Stimulated activated CD4-positive, alpha-beta T cell treated with anti-CD3 and anti-CD28 coated beads, Interleukin-12 subunit alpha, Interleukin-12 subunit beta, amount 100 ng/mL, for 4 hours (primary cell): ENCODE results near the gene RSRC2.
"Not testable (repeated sequence)": the region's sequence is repeated elsewhere in the genome, so short reads cannot be mapped to it uniquely, and the experiment has no call there.

ENCODE experiments used
- DNase-seq: peaks from one replicate; pipeline ENCODE4 v3.0.0-alpha.2; 2020

The RSRC2 gene, protein sequence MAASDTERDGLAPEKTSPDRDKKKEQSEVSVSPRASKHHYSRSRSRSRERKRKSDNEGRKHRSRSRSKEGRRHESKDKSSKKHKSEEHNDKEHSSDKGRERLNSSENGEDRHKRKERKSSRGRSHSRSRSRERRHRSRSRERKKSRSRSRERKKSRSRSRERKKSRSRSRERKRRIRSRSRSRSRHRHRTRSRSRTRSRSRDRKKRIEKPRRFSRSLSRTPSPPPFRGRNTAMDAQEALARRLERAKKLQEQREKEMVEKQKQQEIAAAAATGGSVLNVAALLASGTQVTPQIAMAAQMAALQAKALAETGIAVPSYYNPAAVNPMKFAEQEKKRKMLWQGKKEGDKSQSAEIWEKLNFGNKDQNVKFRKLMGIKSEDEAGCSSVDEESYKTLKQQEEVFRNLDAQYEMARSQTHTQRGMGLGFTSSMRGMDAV

GRCh38 chr12:122526683-122527477 lies at the start of gene RSRC2, which contains the start of gene KNTC1:
TSS of gene RSRC2 (minus strand) at chr12:122526936. CDS start at chr12:122526853, 83 bp downstream.
TSS of gene KNTC1 (plus strand) at chr12:122527249. CDS start at chr12:122530064, 2,815 bp downstream.
- DNase-seq = peak; percentile 91

DNA sequence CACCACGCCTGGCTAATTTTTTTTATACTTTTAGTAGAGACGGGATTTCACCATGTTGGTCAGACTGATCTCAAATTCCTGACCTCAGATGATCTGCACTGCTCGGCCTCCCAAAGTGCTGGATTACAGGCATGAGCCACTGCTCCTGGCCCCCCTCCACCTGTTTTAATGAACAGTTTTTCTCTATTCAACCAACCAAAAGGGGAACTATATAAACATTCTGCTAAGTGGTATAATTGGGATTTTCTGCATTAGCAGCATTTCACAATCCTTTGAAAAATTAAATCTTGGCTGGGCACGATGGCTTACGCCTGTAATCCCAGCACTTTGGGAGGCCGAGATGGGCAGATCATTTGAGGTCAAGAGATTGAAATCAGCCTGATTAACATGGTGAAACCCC lies 45.1 kb upstream of the RSRC2 start:
- no peak for DNase-seq

DNA sequence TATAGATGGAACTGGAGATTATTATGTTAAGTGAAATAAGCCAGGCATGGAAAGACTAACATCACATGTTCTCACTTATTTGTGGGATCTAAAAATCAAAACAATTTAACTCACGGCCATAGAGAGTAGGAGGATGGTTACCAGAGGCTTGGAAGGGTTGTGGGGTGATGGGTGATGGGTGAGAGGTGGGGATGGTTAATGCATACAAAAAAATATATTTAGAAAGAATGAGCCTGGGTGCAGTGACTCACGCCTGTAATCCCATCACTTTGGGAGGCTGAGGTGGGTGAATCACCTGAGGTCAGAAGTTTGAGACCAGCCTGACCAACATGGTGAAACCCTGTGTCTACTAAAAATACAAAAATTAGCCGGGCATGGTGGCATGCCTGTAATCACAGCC lies 43.3 kb upstream of the RSRC2 start:
- DNase-seq = not testable (repeated sequence)

- DNase-seq = no peak
Measured at GRCh38 chr12:122569288-122569687, 42.6 kb upstream of the RSRC2 start.

DNA sequence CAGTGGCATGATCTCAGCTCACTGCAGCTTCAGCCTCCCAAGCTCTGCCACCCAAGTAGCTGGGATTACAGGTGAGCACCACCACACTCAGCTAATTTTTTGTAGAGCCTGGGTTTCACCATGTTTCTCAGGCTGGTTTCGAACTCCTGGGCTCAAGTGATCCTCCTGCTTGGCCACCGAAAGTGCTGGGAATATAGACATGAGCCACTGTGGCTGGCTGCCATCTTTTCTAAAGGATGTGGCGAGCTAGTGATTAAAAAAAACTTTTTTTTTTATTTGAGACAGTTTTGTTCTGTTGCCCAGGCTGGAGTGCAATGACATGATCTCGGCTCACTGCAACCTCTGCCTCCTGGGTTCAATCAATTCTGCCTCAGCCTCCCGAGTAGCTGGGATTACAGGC lies 40.1 kb upstream of the RSRC2 start:
- not testable (repeated sequence) for DNase-seq

DNA sequence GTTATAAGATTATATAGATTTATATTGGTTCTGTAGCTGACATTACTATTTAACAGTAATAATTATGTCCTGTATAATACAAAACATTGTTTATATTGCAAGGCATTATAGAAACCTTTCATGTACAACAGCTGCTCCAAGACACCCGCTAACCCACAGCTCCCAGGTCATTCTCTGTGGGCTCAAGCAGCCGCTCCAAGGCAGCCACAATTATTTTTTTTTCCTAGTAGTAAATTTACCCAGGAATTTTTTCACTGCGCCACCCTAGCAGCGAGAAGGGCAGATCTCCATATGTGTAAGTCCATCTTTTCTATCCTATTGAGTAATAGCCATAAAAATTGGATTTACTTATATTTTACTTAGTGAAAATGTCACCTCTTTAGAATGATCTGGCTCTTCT lies 36.6 kb upstream of the RSRC2 start:
- no peak for DNase-seq

DNA sequence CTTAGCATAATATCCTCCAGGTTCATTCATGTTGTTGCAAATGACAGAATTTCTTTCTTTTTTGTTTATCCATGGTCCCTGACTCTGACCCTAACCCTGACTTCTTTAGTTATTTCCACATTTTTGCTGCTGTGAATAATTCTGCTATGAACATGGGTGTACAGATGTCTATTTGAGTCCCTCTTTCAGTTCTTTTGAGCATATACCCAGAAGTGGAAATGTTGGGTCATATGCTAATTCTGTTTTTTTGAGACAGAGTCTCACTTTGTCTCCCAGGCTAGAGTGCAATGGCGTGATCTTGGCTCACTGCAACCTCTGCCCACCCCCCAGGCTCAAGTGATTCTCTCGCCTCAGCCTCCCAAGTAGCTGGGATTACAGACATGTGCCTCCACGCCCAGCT lies 33.4 kb upstream of the RSRC2 start:
- DNase-seq = no peak

DNA sequence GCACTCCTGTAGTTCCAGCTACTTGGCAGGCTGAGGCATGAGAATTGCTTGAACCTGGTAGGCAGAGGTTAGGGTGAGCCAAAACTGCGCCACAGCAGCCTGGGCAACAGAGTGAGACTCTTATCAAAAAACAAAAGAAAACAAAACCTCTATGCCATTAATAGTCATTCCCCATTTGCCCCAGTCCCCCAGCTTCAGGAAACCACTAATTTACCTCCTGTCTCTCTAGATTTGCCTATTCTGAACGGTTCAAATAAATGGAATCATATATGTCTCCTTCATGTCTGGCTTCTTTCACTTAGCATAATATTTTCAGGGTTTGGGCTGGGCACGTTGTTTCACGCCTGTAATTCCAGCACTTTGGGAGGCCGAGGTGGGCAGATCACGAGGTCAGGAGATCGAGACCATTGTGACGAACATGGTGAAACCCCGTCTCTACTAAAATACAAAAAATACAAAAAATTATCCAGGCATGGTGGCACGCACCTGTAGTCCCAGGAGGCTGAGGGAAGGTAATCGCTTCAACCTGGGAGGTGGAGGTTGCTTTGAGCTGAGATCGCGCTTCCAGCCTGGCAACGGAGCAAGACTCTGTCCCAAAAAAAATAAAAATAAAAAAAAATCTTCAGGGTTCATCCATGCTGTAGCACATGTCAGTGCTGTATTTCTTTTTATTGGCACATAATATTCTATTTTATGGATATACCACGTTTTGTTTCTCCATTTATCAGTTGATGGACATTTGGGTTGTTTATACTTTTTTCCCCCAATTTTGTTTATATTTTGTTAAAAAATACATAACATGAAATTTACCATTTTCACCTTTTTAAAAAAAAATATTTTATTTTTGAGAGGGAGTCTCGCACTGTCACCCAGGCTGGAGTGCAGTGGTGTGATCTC lies 32.3 kb upstream of the RSRC2 start:
- no peak for DNase-seq

DNA sequence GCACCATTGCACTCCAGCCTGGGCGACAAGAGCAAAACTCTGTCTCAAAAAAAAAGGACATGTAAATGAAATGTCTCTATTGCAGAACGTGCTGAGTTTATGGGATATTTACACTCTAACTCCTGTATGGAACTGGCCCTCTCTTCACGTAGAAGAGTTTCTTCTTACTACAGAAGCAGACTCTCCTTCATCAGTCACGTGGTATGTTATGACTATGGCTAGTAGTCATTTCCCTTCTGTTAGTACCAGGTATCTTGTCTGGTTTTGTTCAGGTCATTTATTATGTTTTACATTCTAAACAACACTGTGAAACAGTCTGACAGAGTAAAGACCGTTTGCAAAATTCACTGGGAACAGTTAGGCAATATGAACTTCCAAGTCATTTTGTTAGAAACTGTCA lies 20.6 kb upstream of the RSRC2 start:
- DNase-seq = no peak

- DNase-seq = no peak
Measured at GRCh38 chr12:122545855-122546254, 19.1 kb upstream of the RSRC2 start.

GRCh38 chr12:122544537-122544936 lies 17.8 kb upstream of the RSRC2 start:
- no peak for DNase-seq

GRCh38 chr12:122538496-122538895 lies 11.8 kb upstream of the RSRC2 start:
- DNase-seq = no peak

DNA sequence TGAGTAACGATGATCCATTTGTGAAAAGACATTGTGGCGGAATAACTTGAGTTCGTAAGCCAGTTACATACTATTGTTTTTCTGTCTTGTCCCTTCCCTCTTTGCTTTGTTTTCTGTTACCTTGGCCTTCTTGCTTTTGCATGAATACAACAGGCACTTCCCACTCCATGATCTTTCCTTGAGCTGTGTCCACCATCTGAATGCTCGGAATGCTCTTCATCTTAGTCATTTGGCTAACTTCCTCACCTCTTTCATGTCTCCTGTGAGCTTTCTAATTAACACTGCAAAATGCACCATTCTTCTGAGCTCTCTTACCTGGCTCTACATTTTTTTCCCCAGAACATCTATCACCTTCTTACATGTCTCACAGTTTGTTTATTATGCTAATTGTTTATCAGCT lies 10.3 kb upstream of the RSRC2 start:
- no peak for DNase-seq

DNA sequence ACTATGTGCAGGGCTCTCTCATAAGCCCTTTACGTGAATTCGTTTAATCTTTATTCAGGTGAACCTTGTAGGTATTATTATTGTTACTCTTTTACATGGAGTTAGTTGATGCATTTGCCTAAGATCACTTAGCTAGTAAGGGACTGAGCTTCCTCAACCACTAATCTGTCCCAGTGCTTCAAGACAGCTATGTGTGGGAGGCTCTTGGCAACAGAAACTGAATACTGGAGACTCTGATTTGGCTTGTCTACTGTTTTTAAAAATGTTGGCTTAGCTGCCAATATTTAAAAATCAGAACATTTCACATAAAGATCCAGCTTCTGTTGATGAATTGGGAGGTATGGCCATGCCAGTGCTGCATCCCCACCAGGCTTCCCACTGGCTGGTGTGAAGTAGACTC lies 7.1 kb upstream of the RSRC2 start:
- no peak for DNase-seq

DNA sequence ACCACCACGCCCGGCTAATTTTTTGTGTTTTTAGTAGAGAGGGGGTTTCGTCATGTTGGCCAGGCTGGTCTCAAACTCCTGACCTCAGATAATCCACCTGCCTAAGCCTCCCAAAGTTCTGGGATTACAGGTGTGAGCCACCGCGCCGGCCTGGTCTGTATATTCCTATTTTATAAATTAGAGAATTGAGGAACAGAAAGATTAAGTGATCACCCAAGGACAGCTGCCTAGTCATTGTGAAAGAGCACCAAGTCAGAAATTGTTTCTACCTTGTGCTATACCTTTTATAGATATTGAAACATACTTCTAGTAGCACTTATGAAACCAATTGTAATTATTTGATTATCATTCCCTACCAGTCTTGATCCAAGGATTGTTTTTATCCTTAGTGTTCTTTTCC lies 2.3 kb upstream of the RSRC2 start:
- no peak for DNase-seq

DNA sequence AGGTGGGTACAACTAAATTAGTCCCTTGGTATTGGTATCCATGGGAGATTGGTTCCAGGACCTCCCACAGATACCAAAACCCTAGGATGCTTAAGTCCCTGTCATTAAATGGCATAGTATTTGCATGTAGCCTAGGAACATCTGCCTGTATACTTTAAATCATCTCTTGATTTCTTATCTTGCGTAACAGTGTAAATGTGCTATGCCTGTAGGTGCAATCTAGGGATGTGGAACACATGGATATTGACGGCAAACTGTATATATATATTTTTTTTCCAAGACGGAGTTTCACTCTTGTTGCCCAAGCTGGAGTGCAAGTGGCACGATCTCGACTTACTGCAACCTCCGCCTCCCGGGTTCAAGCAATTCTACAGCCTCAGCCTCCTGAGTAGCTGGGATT lies 1.8 kb upstream of the RSRC2 start:
- DNase-seq = no peak

DNA sequence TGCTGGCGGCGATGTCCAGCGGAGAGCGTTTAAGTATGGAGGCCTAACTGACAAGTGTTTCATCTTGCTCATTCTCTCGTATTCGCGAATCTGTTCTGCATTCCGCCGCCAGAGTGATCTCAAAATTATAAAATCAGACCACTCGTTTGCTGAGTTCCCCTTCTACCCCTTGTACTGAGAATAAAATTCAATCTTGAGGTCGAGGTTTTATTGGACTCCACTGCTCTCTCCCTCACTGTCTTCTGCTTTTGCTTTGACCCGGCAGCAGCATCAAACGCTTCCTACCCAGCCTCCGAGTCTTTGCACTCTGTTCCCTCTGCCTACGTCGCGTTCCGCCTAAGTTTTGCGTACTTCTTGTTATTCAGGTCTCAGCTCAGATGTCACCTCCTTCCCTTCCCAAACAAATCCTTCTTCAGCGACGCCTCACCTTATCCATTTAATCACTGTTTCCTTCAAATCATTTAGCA lies 775 bp upstream of the RSRC2 start:
- DNase-seq = peak; percentile 30

- DNase-seq = no peak
Measured at GRCh38 chr12:122523846-122524718, 2.7 kb downstream of the RSRC2 start.

DNA sequence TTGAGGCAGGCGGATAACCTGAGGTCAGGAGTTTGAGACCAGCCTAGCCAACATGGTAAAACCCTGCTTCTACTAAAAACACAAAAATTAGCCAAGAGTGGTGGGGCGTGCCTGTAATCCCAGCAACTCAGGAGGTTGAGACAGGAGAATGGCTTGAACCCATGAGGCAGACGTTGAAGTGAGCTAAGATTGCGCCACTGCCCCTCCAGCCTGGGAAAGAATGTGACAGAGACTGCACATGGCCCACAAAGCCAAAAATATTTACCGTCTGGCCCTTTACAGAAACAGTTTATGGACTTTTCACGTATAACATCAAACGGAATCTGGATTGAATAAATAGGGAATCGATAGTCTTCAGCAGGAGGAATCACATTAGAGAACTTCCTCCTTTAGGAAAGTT lies 3.5 kb downstream of the RSRC2 start:
- no peak for DNase-seq

DNA sequence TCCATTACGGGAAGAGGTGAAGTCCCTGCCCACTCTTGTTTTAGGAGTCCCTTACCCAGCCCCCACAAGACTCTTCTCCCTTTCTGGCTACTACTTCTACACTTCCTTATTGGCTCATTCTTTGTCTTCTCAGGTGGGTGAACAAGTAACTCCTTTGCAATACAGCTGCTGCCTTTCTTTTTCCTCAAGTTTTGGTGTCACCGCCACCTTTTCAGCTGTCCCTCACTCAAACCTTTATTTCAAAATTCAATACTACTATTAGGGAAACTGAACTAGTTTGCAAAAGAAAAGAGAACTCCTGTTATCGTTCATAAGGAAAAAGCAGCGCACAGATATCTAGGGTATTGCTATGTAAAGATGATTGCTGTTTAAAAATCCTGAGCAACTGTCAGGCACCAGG lies 6.1 kb downstream of the RSRC2 start:
- DNase-seq = no peak

DNA sequence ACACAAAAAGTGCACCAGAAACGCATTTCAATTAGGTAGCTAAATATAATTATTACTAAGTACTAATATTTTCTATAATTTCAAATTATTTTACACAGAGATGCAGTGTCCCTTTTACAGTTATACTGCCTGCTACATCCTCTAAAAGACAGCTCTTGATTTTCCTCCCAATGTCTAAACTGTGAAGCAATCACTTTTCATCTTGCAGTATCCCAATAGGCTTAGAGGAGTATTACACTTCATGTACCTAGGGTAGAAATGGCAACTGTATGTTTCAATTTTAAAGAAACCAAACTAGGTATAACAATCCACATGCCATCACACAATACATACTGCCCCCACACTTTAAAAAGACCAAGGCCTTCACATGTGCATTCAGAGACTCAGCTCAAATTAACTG lies 7.3 kb downstream of the RSRC2 start:
- no peak for DNase-seq

DNA sequence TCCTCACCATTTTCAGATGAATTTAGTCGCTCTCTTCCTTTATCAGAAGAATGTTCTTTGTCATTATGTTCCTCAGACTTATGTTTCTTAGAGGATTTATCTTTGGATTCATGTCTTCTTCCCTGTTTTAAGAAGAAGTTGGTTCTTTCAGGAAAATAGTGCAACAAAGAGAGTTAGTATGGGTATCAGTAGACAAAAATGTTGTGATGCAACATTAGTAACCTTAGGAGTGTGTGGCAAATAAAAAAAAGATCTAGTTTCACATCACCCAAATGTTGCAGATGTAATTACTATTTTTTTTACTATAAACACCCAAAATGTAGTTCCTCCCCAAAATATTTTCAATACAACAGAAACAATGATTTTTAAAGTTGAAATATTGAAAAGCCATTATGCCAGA lies 7.8 kb downstream of the RSRC2 start:
- no peak for DNase-seq
